Muscle of arm (tissue), 14 donors: ENCODE data around the gene TMEM237. TPM values are rescaled to one million over a fixed set of nuclear protein-coding genes. Genes with fewer than 3 reads are reported as not detected.
"Not testable (repeated sequence)": the region's sequence is repeated elsewhere in the genome, so short reads cannot be mapped to it uniquely, and the experiment has no call there.

Source experiments
- DNase-seq: peaks from one replicate; pipeline ENCODE4 v3.0.0-alpha.2; 2013
- long read RNA-seq, 11 donors: transcript quantifications; one replicate each; lab custom pipeline, GENCODE V29; 2026
- polyA plus RNA-seq, 12 donors: library from polyadenylated mRNA; unstranded; fragments of 120-200 nt; gene quantifications; one replicate each; pipeline ENCODE4 v1.2.1, GENCODE V29; 2013; ENCODE audit not compliant: insufficient read length in 12 of 12

The TMEM237 gene
- 10 to 100 TPM in 11 of 12 donors, not detected in 1; 29.4 to 55.6 (median 39.4) TPM for polyA plus RNA-seq
- long read RNA-seq, donor 1, full-length matches to known transcripts, result 9 of 9 reads
- long read RNA-seq, donor 1, partial matches to known transcripts, result 0 of 9 reads
- long read RNA-seq, donor 1, other reads (novel, unspliced or antisense), result 0 of 9 reads
- long read RNA-seq, donor 2, full-length matches to known transcripts, result 6 of 11 reads
- long read RNA-seq, donor 2, partial matches to known transcripts, result 0 of 11 reads
- long read RNA-seq, donor 2, other reads (novel, unspliced or antisense), result 5 of 11 reads
- long read RNA-seq, donor 3, full-length matches to known transcripts, result 4 of 9 reads
- long read RNA-seq, donor 3, partial matches to known transcripts, result 0 of 9 reads
- long read RNA-seq, donor 3, other reads (novel, unspliced or antisense), result 5 of 9 reads
- long read RNA-seq, donor 4, result 0 reads
- long read RNA-seq, donor 5, full-length matches to known transcripts, result 6 of 11 reads
- long read RNA-seq, donor 5, partial matches to known transcripts, result 0 of 11 reads
- long read RNA-seq, donor 5, other reads (novel, unspliced or antisense), result 5 of 11 reads
- long read RNA-seq, donor 6, full-length matches to known transcripts, result 3 of 3 reads
- long read RNA-seq, donor 6, partial matches to known transcripts, result 0 of 3 reads
- long read RNA-seq, donor 6, other reads (novel, unspliced or antisense), result 0 of 3 reads
- long read RNA-seq, donor 7, result 0 reads
- long read RNA-seq, donor 8, full-length matches to known transcripts, result 8 of 8 reads
- long read RNA-seq, donor 8, partial matches to known transcripts, result 0 of 8 reads
- long read RNA-seq, donor 8, other reads (novel, unspliced or antisense), result 0 of 8 reads
- long read RNA-seq, donor 9, full-length matches to known transcripts, result 3 of 8 reads
- long read RNA-seq, donor 9, partial matches to known transcripts, result 0 of 8 reads
- long read RNA-seq, donor 9, other reads (novel, unspliced or antisense), result 5 of 8 reads
- long read RNA-seq, donor 10, full-length matches to known transcripts, result 4 of 4 reads
- long read RNA-seq, donor 10, partial matches to known transcripts, result 0 of 4 reads
- long read RNA-seq, donor 10, other reads (novel, unspliced or antisense), result 0 of 4 reads
- long read RNA-seq, donor 11, full-length matches to known transcripts, result 2 of 2 reads
- long read RNA-seq, donor 11, partial matches to known transcripts, result 0 of 2 reads
- long read RNA-seq, donor 11, other reads (novel, unspliced or antisense), result 0 of 2 reads

- DNase-seq, result peak; percentile 41
Measured at GRCh38 chr2:201643216-201643890, at the start of gene TMEM237. Gene TMEM237 (minus strand): TSS chr2:201643503. CDS start chr2:201643400, 103 bp downstream.

GRCh38 chr2:201685156-201685555 is 41.9 kb upstream of the TMEM237 start:
- DNase-seq, result no peak

- DNase-seq, result no peak
Measured at GRCh38 chr2:201680743-201681142, 37.4 kb upstream of the TMEM237 start.

- no peak for DNase-seq
Measured at GRCh38 chr2:201678401-201678800, 35.1 kb upstream of the TMEM237 start.

- no peak for DNase-seq
Measured at GRCh38 chr2:201675454-201675853, 32.2 kb upstream of the TMEM237 start.

GRCh38 chr2:201674794-201675193 is 31.5 kb upstream of the TMEM237 start:
- DNase-seq, result no peak

- DNase-seq, result no peak
Measured at GRCh38 chr2:201674298-201674697, 31.0 kb upstream of the TMEM237 start.

- no peak for DNase-seq
Measured at GRCh38 chr2:201673546-201673945, 30.2 kb upstream of the TMEM237 start.

GRCh38 chr2:201671205-201671604 is 27.9 kb upstream of the TMEM237 start:
- DNase-seq, result not testable (repeated sequence)

- no peak for DNase-seq
Measured at GRCh38 chr2:201669865-201670264, 26.6 kb upstream of the TMEM237 start.

GRCh38 chr2:201668402-201668910 is 25.2 kb upstream of the TMEM237 start:
- DNase-seq, result no peak

- DNase-seq, result no peak
Measured at GRCh38 chr2:201664334-201664733, 21.0 kb upstream of the TMEM237 start.

GRCh38 chr2:201661366-201661765 is 18.1 kb upstream of the TMEM237 start:
- DNase-seq, result no peak

GRCh38 chr2:201660293-201660895 is 17.1 kb upstream of the TMEM237 start:
- no peak for DNase-seq

GRCh38 chr2:201656740-201657139 is 13.4 kb upstream of the TMEM237 start:
- no peak for DNase-seq

GRCh38 chr2:201656102-201656501 is 12.8 kb upstream of the TMEM237 start:
- no peak for DNase-seq

- no peak for DNase-seq
Measured at GRCh38 chr2:201654616-201655384, 11.5 kb upstream of the TMEM237 start.

GRCh38 chr2:201653221-201653620 is 9.9 kb upstream of the TMEM237 start:
- DNase-seq, result no peak

GRCh38 chr2:201649442-201649841 is 6.1 kb upstream of the TMEM237 start:
- no peak for DNase-seq

GRCh38 chr2:201647431-201647830 is 4.1 kb upstream of the TMEM237 start:
- DNase-seq, result no peak
